DND-41 (cell line): Measurements from ENCODE around the gene CHAD.

ENCODE experiments used
- EZH2 ChIP-seq: IDR thresholded peaks from 3 replicates; pipeline ENCODE4 v1.6.1; 2012; ENCODE audit warnings: borderline replicate concordance, low read depth, mild to moderate bottlenecking, moderate library complexity, low read length, inconsistent platforms; ENCODE audit not compliant: severe bottlenecking
- TF ChIP-seq, protein P1 (sequence below): IDR thresholded peaks from 2 replicates; pipeline ENCODE4 v1.5.1; 2012; ENCODE audit warnings: borderline replicate concordance, low read length, moderate library complexity, mild to moderate bottlenecking; ENCODE audit not compliant: poor library complexity, severe bottlenecking; ENCODE audit errors: extremely low read depth

GRCh38 chr17:50469208-50469605 lies 527 bp upstream of the CHAD start:
- TF ChIP-seq, protein P1, sequence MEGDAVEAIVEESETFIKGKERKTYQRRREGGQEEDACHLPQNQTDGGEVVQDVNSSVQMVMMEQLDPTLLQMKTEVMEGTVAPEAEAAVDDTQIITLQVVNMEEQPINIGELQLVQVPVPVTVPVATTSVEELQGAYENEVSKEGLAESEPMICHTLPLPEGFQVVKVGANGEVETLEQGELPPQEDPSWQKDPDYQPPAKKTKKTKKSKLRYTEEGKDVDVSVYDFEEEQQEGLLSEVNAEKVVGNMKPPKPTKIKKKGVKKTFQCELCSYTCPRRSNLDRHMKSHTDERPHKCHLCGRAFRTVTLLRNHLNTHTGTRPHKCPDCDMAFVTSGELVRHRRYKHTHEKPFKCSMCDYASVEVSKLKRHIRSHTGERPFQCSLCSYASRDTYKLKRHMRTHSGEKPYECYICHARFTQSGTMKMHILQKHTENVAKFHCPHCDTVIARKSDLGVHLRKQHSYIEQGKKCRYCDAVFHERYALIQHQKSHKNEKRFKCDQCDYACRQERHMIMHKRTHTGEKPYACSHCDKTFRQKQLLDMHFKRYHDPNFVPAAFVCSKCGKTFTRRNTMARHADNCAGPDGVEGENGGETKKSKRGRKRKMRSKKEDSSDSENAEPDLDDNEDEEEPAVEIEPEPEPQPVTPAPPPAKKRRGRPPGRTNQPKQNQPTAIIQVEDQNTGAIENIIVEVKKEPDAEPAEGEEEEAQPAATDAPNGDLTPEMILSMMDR: no peak
- no peak for TF ChIP-seq EZH2
